KMS-11 (cell line): Measurements from ENCODE around the gene SIGLEC1.

Experiments used
- H2AFZ ChIP-seq: fragments of 200-600 bp; sonication (generic); 2 replicates; pipeline ENCODE4 v1.6.1; 2016; ENCODE audit warnings: antibody characterized with exemption, mixed run types, low read depth
- H3K27ac ChIP-seq: fragments of 200-600 bp; sonication (generic); 2 replicates; pipeline ENCODE4 v1.6.1; 2016; ENCODE audit warnings: mild to moderate bottlenecking, mixed run types
- H3K27me3 ChIP-seq: fragments of 200-600 bp; sonication (generic); 2 replicates; pipeline ENCODE4 v1.6.1; 2017; ENCODE audit warnings: mild to moderate bottlenecking, low read depth, mixed run types, moderate library complexity; ENCODE audit not compliant: insufficient read depth
- H3K36me3 ChIP-seq: fragments of 200-600 bp; sonication (generic); 2 replicates; pipeline ENCODE4 v1.6.1; 2017; ENCODE audit warnings: mild to moderate bottlenecking, mixed run types; ENCODE audit not compliant: insufficient read depth
- H3K4me1 ChIP-seq: fragments of 200-600 bp; sonication (generic); 2 replicates; pipeline ENCODE4 v1.6.1; 2016; ENCODE audit warnings: mild to moderate bottlenecking, low read depth, mixed run types; ENCODE audit not compliant: poor library complexity, severe bottlenecking
- H3K4me2 ChIP-seq: fragments of 200-600 bp; sonication (generic); 2 replicates; pipeline ENCODE4 v1.7.0; 2016; ENCODE audit warnings: mild to moderate bottlenecking, mixed run types
- H3K4me3 ChIP-seq: fragments of 200-600 bp; sonication (generic); IDR thresholded peaks from 2 replicates; pipeline ENCODE4 v1.6.1; 2017; ENCODE audit warnings: low read depth, low read length, mixed read lengths; ENCODE audit not compliant: insufficient read depth
- H3K79me2 ChIP-seq: fragments of 200-600 bp; sonication (generic); 2 replicates; pipeline ENCODE4 v1.6.1; 2016; ENCODE audit warnings: low read depth, mixed run types; ENCODE audit not compliant: insufficient read depth
- H3K9ac ChIP-seq: fragments of 200-600 bp; sonication (generic); 2 replicates; pipeline ENCODE4 v1.6.1; 2016; ENCODE audit warnings: mild to moderate bottlenecking, mixed run types
- H4K20me1 ChIP-seq: fragments of 200-600 bp; sonication (generic); 2 replicates; pipeline ENCODE4 v1.6.1; 2016; ENCODE audit warnings: mild to moderate bottlenecking, mixed run types; ENCODE audit not compliant: insufficient read depth
- TF ChIP-seq, protein P1 (sequence below): fragments of 200-600 bp; sonication (generic); conservative IDR thresholded peaks from 2 replicates; pipeline ENCODE4 v1.6.1; 2017; ENCODE audit warnings: low read depth, mild to moderate bottlenecking, antibody characterized with exemption, low read length, moderate library complexity, mixed read lengths

Gene SIGLEC1

DNA sequence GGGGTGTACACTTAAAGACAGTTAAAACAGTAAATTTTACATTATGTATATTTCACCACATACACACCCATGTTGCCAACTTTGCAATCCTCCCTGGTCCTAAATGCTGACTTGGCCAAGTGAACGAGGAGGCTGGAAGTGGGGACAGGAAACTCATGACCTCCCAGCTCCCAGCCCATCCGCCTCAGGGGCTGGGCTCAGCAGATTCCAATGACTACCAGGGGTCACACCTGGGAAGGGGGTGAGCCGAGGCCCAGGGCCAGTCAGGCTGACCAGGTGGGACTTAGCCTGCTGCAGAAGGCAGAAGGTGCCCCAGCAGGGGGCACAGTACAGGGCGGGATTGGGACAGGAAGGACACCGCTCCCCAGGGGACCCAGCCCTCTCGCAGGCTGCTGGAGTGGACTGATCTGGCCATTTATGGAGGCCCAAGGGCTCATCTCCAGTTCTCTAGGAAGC, 2.4 kb downstream of the SIGLEC1 start:
- no peaks in the 10 kb centered on the region for H3K79me2 ChIP-seq
- H3K4me3 ChIP-seq: no peak overlapping the region
- no peaks in the 10 kb centered on the region for H3K36me3 ChIP-seq
- no peaks in the 10 kb centered on the region for H4K20me1 ChIP-seq
- no peaks in the 10 kb centered on the region for H3K4me1 ChIP-seq
- no peak overlapping the region for H2AFZ ChIP-seq
- H3K9ac ChIP-seq: no peak overlapping the region
- TF ChIP-seq, protein P1, sequence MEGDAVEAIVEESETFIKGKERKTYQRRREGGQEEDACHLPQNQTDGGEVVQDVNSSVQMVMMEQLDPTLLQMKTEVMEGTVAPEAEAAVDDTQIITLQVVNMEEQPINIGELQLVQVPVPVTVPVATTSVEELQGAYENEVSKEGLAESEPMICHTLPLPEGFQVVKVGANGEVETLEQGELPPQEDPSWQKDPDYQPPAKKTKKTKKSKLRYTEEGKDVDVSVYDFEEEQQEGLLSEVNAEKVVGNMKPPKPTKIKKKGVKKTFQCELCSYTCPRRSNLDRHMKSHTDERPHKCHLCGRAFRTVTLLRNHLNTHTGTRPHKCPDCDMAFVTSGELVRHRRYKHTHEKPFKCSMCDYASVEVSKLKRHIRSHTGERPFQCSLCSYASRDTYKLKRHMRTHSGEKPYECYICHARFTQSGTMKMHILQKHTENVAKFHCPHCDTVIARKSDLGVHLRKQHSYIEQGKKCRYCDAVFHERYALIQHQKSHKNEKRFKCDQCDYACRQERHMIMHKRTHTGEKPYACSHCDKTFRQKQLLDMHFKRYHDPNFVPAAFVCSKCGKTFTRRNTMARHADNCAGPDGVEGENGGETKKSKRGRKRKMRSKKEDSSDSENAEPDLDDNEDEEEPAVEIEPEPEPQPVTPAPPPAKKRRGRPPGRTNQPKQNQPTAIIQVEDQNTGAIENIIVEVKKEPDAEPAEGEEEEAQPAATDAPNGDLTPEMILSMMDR: no peak
- H3K27me3 ChIP-seq: no peaks in the 10 kb centered on the region
- H3K4me2 ChIP-seq: no peak overlapping the region
- H3K27ac ChIP-seq: no peak overlapping the region

DNA sequence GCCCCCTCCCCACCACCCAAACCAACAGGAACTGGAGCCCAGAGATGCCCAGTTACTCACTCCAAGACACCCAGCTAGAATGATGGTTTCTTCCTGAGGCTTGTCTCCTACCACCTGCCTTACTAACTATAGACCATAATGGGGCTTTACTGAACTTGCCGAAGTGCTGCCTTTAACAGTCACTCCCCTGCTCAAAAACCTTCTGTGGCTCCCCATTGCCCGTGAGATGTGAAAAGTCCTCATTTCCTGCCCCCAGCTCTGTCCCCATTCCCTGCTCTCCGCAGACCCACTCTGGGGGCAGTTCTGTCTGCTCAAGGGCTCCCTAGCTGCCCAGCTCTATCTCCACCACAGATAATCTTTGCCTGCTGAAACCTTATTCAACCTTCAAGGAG, 4.9 kb downstream of the SIGLEC1 start:
- H3K79me2 ChIP-seq: no peaks in the 10 kb centered on the region

DNA sequence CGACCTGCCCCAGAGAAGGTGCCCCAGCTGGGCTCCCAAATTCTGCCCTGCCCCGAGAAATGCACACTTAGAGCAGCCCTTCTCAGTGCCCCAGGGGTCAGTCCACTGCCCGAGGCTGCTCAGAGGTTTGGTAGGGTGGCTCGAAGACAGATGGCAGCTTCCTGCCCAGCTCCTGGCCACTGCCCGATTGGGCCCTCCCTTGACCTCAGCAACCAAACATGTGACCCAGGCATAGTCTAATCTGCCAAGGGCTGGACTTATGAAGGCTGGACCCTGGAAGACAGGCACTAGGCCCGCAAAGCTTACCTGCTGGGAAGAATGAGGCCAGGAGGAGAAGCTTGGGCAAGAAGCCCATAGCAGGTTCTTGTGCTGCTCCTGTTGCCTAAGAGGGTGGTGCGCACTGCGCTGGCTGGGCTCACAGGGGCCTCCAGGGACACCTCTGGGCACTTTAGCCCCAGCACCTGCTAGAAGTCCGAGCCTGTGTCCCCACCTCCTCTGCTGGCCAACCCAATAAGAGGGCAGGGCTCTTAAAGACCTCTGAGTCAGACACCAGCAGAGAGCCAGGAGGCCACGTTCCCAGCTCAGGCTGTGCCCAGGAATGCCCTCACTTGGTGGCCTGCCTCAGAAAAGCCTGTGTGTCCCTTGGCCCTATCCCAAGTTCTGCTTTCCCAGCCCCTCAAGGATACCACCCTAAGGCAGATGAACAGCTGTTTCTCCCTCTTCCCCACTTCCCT, 5.5 kb downstream of the SIGLEC1 start:
- Histone ChIP-seq H2AFZ (no peak overlapping the region), H3K4me3 (no peak overlapping the region), H3K27me3 (no peaks in the 10 kb centered on the region), H3K36me3 (no peaks in the 10 kb centered on the region), H3K4me2 (no peak overlapping the region), H3K4me1 (no peaks in the 10 kb centered on the region), H3K9ac (no peak overlapping the region), H3K79me2 (no peaks in the 10 kb centered on the region), H4K20me1 (no peaks in the 10 kb centered on the region), H3K27ac (no peak overlapping the region)
- TF ChIP-seq, protein P1: no peak

More for the DNA sequence above, 4.9 kb downstream of the SIGLEC1 start:
- Histone ChIP-seq H3K27me3 (no peaks in the 10 kb centered on the region), H3K27ac (no peak overlapping the region), H3K36me3 (no peaks in the 10 kb centered on the region), H3K4me2 (no peak overlapping the region), H4K20me1 (no peaks in the 10 kb centered on the region), H3K4me3 (no peak overlapping the region), H3K9ac (no peak overlapping the region), H2AFZ (no peak overlapping the region), H3K4me1 (no peaks in the 10 kb centered on the region)
- TF ChIP-seq, protein P1: no peak

DNA sequence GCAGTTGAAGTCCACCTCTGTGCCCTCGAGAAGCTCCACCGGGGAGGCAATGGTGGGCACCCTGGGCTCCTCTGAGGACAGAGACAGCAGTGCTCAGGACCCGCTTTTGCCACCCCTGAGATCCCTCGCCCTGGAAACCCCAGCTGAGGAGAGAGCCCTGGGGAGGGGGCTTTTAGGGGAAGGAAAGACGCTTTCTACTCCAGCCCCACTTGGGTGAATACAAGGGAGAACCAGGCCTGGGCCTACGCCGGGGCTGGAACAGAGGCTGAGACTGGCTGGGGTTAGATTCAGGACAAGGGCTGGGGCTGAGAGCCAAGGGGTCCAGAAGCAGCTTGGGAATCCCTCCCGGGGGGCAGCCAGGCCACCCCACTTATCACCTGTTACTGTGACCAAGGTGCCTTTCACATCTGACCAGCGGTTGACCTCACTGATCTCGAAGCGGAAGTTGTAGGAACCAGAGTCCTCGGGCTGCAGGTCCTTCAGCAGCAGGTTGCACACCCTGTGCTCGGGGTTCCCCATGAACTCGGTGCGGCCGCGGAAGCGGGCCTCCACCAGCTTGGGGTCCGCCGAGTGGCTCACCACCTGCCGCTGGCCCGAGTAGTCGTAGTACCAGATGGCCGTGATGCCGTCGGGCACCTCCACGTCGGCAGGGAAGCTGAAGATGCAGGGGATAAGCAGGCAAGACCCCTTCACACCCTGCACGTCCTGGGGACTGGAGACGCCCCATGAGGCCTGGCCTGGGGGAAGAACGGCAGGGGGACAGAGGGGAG, 6.2 kb downstream of the SIGLEC1 start:
- H3K36me3 ChIP-seq: no peaks in the 10 kb centered on the region
- H3K9ac ChIP-seq: no peak overlapping the region
- H3K27ac ChIP-seq: no peak overlapping the region
- H3K4me1 ChIP-seq: no peaks in the 10 kb centered on the region
- H2AFZ ChIP-seq: no peak overlapping the region
- no peaks in the 10 kb centered on the region for H3K79me2 ChIP-seq
- H3K4me3 ChIP-seq: no peak overlapping the region
- H4K20me1 ChIP-seq: no peaks in the 10 kb centered on the region
- no peaks in the 10 kb centered on the region for H3K27me3 ChIP-seq
- H3K4me2 ChIP-seq: no peak overlapping the region
- TF ChIP-seq, protein P1: no peak
